ENCODE data around the gene PDCD11.
A peak's percentile ranks its signal among the peaks of the same experiment; 100 is the strongest.

PDCD11 gene

GRCh38 chr10:103419101-103419500 lies 22.7 kb downstream of the PDCD11 start:
- no peak for DNase-seq

- no peak for DNase-seq
These were observed 27.3 kb downstream of the PDCD11 start for GRCh38 chr10:103423748-103424147.

GRCh38 chr10:103427866-103428265 lies 31.4 kb downstream of the PDCD11 start:
- DNase-seq, result no peak

GRCh38 chr10:103428989-103429643 lies 32.7 kb downstream of the PDCD11 start:
- DNase-seq, result peak in 2 of 6 experiments; percentile 12 to 39

GRCh38 chr10:103429647-103430046 lies 33.2 kb downstream of the PDCD11 start:
- peak in 2 of 6 experiments; percentile 7 to 9 for DNase-seq

GRCh38 chr10:103431902-103432301 lies 35.5 kb downstream of the PDCD11 start:
- DNase-seq, result no peak

- DNase-seq, result no peak
These were observed 37.4 kb downstream of the PDCD11 start for GRCh38 chr10:103433858-103434257.

GRCh38 chr10:103439776-103440175 lies 43.4 kb downstream of the PDCD11 start:
- DNase-seq, result no peak

GRCh38 chr10:103440416-103440815 lies 44.0 kb downstream of the PDCD11 start:
- no peak for DNase-seq

GRCh38 chr10:103441206-103441605 lies 44.8 kb downstream of the PDCD11 start:
- DNase-seq, result no peak

- no peak for DNase-seq
These were observed 45.2 kb downstream of the PDCD11 start for GRCh38 chr10:103441611-103442010.

GRCh38 chr10:103442031-103442461 lies 45.6 kb downstream of the PDCD11 start:
- DNase-seq, result no peak

GRCh38 chr10:103443475-103444185 lies 47.2 kb downstream of the PDCD11 start:
- DNase-seq, result no peak

- no peak for DNase-seq
These were observed 48.1 kb downstream of the PDCD11 start for GRCh38 chr10:103444478-103444877.

GRCh38 chr10:103445366-103445765 lies 48.9 kb downstream of the PDCD11 start:
- DNase-seq, result no peak

GRCh38 chr10:103445767-103446567 lies 49.5 kb downstream of the PDCD11 start:
- DNase-seq, result no peak

GRCh38 chr10:103447187-103447586 lies 50.8 kb downstream of the PDCD11 start:
- no peak for DNase-seq

GRCh38 chr10:103448746-103449145 lies 52.3 kb downstream of the PDCD11 start:
- no peak for DNase-seq

GRCh38 chr10:103449208-103450144 lies 53.0 kb downstream of the PDCD11 start:
- peak in 1 of 6 experiments; percentile 5 for DNase-seq

GRCh38 chr10:103450201-103450695 lies 53.8 kb downstream of the PDCD11 start:
- DNase-seq, result no peak

- peak in 4 of 6 experiments; percentile 24 to 46 (median 32) for DNase-seq
These were observed 54.8 kb downstream of the PDCD11 start for GRCh38 chr10:103451091-103451813.

Measured in stimulated activated naive CD4-positive, alpha-beta T cell (primary cell).